OCI-LY1 (cell line): ENCODE data around the gene AXIN1.
A peak's percentile ranks its signal among the peaks of the same experiment; 100 is the strongest.

Experiments used
- H2AFZ ChIP-seq: fragments of 200-600 bp; sonication (generic), shearing (Covaris generic); 2 replicates; pipeline ENCODE4 v1.6.0; 2014; ENCODE audit warnings: antibody characterized with exemption, mild to moderate bottlenecking, low read length
- H3F3A ChIP-seq: fragments of 200-600 bp; sonication (generic), shearing (Covaris generic); 2 replicates; pipeline ENCODE4 v1.6.0; 2014; ENCODE audit warnings: mild to moderate bottlenecking, antibody characterized with exemption, low read length, moderate library complexity; ENCODE audit not compliant: insufficient read depth
- H3K27ac ChIP-seq: fragments of 200-600 bp; sonication (generic); 2 replicates; pipeline ENCODE4 v1.5.1; 2014; ENCODE audit warnings: low read length, mixed run types, mild to moderate bottlenecking, low read depth; ENCODE audit not compliant: poor library complexity, severe bottlenecking
- H3K27me3 ChIP-seq: fragments of 200-600 bp; sonication (generic); 2 replicates; pipeline ENCODE4 v1.6.0; 2014; ENCODE audit warnings: antibody characterized with exemption, mild to moderate bottlenecking, low read length, moderate library complexity; ENCODE audit not compliant: insufficient read depth
- H3K36me3 ChIP-seq: fragments of 200-600 bp; sonication (generic); 2 replicates; pipeline ENCODE4 v1.6.1; 2014; ENCODE audit warnings: mild to moderate bottlenecking, antibody characterized with exemption, low read length, moderate library complexity, mixed read lengths; ENCODE audit not compliant: insufficient read depth
- H3K4me1 ChIP-seq: fragments of 200-600 bp; sonication (generic); 2 replicates; pipeline ENCODE4 v1.5.1; 2014; ENCODE audit warnings: mild to moderate bottlenecking, low read length, moderate library complexity; ENCODE audit not compliant: insufficient read depth, severe bottlenecking
- H3K4me2 ChIP-seq: fragments of 200-600 bp; sonication (generic), shearing (Covaris generic); 2 replicates; pipeline ENCODE4 v1.6.1; 2014; ENCODE audit warnings: low read length
- H3K4me3 ChIP-seq: fragments of 200-600 bp; sonication (generic); 2 replicates; pipeline ENCODE4 v1.5.1; 2014; ENCODE audit warnings: low read length, low read depth, mild to moderate bottlenecking, mixed read lengths; ENCODE audit not compliant: poor library complexity, severe bottlenecking
- H3K79me2 ChIP-seq: fragments of 200-600 bp; shearing (Covaris generic); 2 replicates; pipeline ENCODE4 v1.6.1; 2016; ENCODE audit warnings: mixed run types, low read length, mixed read lengths; ENCODE audit not compliant: insufficient read depth
- H3K9ac ChIP-seq: fragments of 200-600 bp; sonication (generic), shearing (Covaris generic); 2 replicates; pipeline ENCODE4 v1.6.1; 2014; ENCODE audit warnings: mild to moderate bottlenecking, low read length, mixed read lengths
- H3K9me2 ChIP-seq: fragments of 200-600 bp; sonication (generic), shearing (Covaris generic); 2 replicates; pipeline ENCODE4 v1.6.1; 2014; ENCODE audit warnings: low read depth, mild to moderate bottlenecking, low read length, mixed read lengths
- H3K9me3 ChIP-seq: fragments of 200-600 bp; shearing (Covaris generic); 2 replicates; pipeline ENCODE4 v1.6.1; 2014; ENCODE audit warnings: low read length, mixed read lengths
- H4K20me1 ChIP-seq: fragments of 200-600 bp; sonication (generic), shearing (Covaris generic); 2 replicates; pipeline ENCODE4 v1.6.0; 2016; ENCODE audit warnings: mild to moderate bottlenecking, low read length; ENCODE audit not compliant: insufficient read depth
- CTCF ChIP-seq: fragments of 200-600 bp; sonication (generic), shearing (Covaris generic); IDR thresholded peaks from 2 replicates; pipeline ENCODE4 v1.5.1; 2017; ENCODE audit warnings: mild to moderate bottlenecking, antibody characterized with exemption, low read length, moderate library complexity, mixed read lengths
- EZH2 ChIP-seq: fragments of 200-600 bp; sonication (generic), shearing (Covaris generic); IDR thresholded peaks from 2 replicates; pipeline ENCODE4 v1.8.0; 2017; ENCODE audit warnings: borderline replicate concordance, mixed run types, mild to moderate bottlenecking, antibody characterized with exemption, low read length, moderate library complexity, mixed read lengths

Gene AXIN1

GRCh38 chr16:243348-243747 is 109.2 kb downstream of the AXIN1 start:
- no peaks in the 10 kb centered on the region for H3K27me3 ChIP-seq
- H3K4me1 ChIP-seq = peaks cover 15% of the 10 kb centered on the region
- H3K4me3 ChIP-seq = no peak overlapping the region
- H2AFZ ChIP-seq = no peak overlapping the region
- no peak overlapping the region for H3K27ac ChIP-seq
- peaks cover 5% of the 10 kb centered on the region; the same call in 1 of the 2 replicates for H3K79me2 ChIP-seq
- peaks cover 5% of the 10 kb centered on the region; the same call in 1 of the 2 replicates for H3K36me3 ChIP-seq
- no peak overlapping the region for H3K4me2 ChIP-seq
- no peaks in the 10 kb centered on the region for H3K9me2 ChIP-seq
- no peaks in the 10 kb centered on the region for H4K20me1 ChIP-seq
- no peaks in the 10 kb centered on the region for H3K9me3 ChIP-seq
- TF ChIP-seq EZH2 (no peak), CTCF (no peak)
- H3F3A ChIP-seq = no peaks in the 10 kb centered on the region
- H3K9ac ChIP-seq = no peak overlapping the region

GRCh38 chr16:242281-242680 is 110.2 kb downstream of the AXIN1 start:
- no peak overlapping the region for H3K27ac ChIP-seq
- no peak overlapping the region for H3K9ac ChIP-seq

GRCh38 chr16:240559-240958 is 112.0 kb downstream of the AXIN1 start:
- H3K4me3 ChIP-seq = no peak overlapping the region
- H3K36me3 ChIP-seq = peaks cover 5% of the 10 kb centered on the region; the same call in 1 of the 2 replicates
- no peak overlapping the region for H3K4me2 ChIP-seq
- TF ChIP-seq CTCF = no peak
- TF ChIP-seq EZH2 = no peak
- H4K20me1 ChIP-seq = no peaks in the 10 kb centered on the region
- H3K4me1 ChIP-seq = peaks cover 17% of the 10 kb centered on the region
- H3F3A ChIP-seq = no peaks in the 10 kb centered on the region
- H3K9me3 ChIP-seq = no peaks in the 10 kb centered on the region
- H3K27ac ChIP-seq = peak overlapping the region; percentile 53
- no peaks in the 10 kb centered on the region for H3K27me3 ChIP-seq
- H2AFZ ChIP-seq = no peak overlapping the region
- H3K79me2 ChIP-seq = peaks cover 5% of the 10 kb centered on the region; the same call in 1 of the 2 replicates
- H3K9me2 ChIP-seq = no peaks in the 10 kb centered on the region
- H3K9ac ChIP-seq = no peak overlapping the region

More at GRCh38 chr16:242281-242680, 110.2 kb downstream of the AXIN1 start:
- Histone ChIP-seq H3K9me3 (no peaks in the 10 kb centered on the region), H3K4me3 (no peak overlapping the region), H2AFZ (no peak overlapping the region), H4K20me1 (no peaks in the 10 kb centered on the region), H3K36me3 (peaks cover 5% of the 10 kb centered on the region; the same call in 1 of the 2 replicates), H3K4me1 (peaks cover 15% of the 10 kb centered on the region), H3K4me2 (no peak overlapping the region), H3K79me2 (peaks cover 5% of the 10 kb centered on the region; the same call in 1 of the 2 replicates), H3K27me3 (no peaks in the 10 kb centered on the region), H3F3A (no peaks in the 10 kb centered on the region), H3K9me2 (no peaks in the 10 kb centered on the region)
- TF ChIP-seq EZH2 (no peak), CTCF (no peak)
